CD1c-positive myeloid dendritic cell (primary cell): ENCODE results near the gene USP43.
"Not testable (repeated sequence)": the region's sequence is repeated elsewhere in the genome, so short reads cannot be mapped to it uniquely, and the experiment has no call there.

Experiments
- DNase-seq: peaks from one replicate; pipeline ENCODE4 v3.0.0-alpha.2; 2016; ENCODE audit errors: extremely low spot score

The USP43 gene

GRCh38 chr17:9644910-9645751, at the start of gene USP43:
TSS of gene USP43 (plus strand) at chr17:9645517. CDS start at chr17:9645633, 116 bp downstream.
- DNase-seq, result peak; percentile 10

GRCh38 chr17:9597638-9598037, 47.7 kb upstream of the USP43 start:
- DNase-seq, result not testable (repeated sequence)

GRCh38 chr17:9598661-9599060, 46.7 kb upstream of the USP43 start:
- DNase-seq, result no peak

GRCh38 chr17:9604583-9604982, 40.7 kb upstream of the USP43 start:
- not testable (repeated sequence) for DNase-seq

GRCh38 chr17:9606453-9606852, 38.9 kb upstream of the USP43 start:
- no peak for DNase-seq

- DNase-seq, result not testable (repeated sequence)
Measured at GRCh38 chr17:9607058-9607457, 38.3 kb upstream of the USP43 start.

GRCh38 chr17:9611557-9611956, 33.8 kb upstream of the USP43 start:
- DNase-seq, result no peak

- DNase-seq, result no peak
Measured at GRCh38 chr17:9612006-9612405, 33.3 kb upstream of the USP43 start.

GRCh38 chr17:9615486-9615885, 29.8 kb upstream of the USP43 start:
- no peak for DNase-seq

- no peak for DNase-seq
Measured at GRCh38 chr17:9622961-9623360, 22.4 kb upstream of the USP43 start.

GRCh38 chr17:9628509-9628908, 16.8 kb upstream of the USP43 start:
- no peak for DNase-seq

- no peak for DNase-seq
Measured at GRCh38 chr17:9632741-9633140, 12.6 kb upstream of the USP43 start.

- DNase-seq, result no peak
Measured at GRCh38 chr17:9635340-9635739, 10.0 kb upstream of the USP43 start.

- DNase-seq, result no peak
Measured at GRCh38 chr17:9636501-9636900, 8.8 kb upstream of the USP43 start.

- DNase-seq, result not testable (repeated sequence)
Measured at GRCh38 chr17:9640388-9640787, 4.9 kb upstream of the USP43 start.

- no peak for DNase-seq
Measured at GRCh38 chr17:9643611-9644010, 1.7 kb upstream of the USP43 start.

- DNase-seq, result no peak
Measured at GRCh38 chr17:9645851-9646545, 681 bp downstream of the USP43 start.

- no peak for DNase-seq
Measured at GRCh38 chr17:9646546-9646885, 1.2 kb downstream of the USP43 start.

GRCh38 chr17:9647014-9647413, 1.7 kb downstream of the USP43 start:
- DNase-seq, result no peak

GRCh38 chr17:9648521-9649110, 3.3 kb downstream of the USP43 start:
- DNase-seq, result no peak

GRCh38 chr17:9658593-9659211, 13.4 kb downstream of the USP43 start:
- no peak for DNase-seq

- DNase-seq, result no peak
Measured at GRCh38 chr17:9661027-9661426, 15.7 kb downstream of the USP43 start.
